SK-N-SH treated with all-trans-retinoic acid at 6 μM for 48 hours (cell line): ENCODE results near the gene KLHL14.

Experiments
- ATAC-seq: fragments of 200-7000 bp; cut with Tn5 transposase; 3 replicates; pipeline ENCODE4 v1.9.1; 2020; ENCODE audit warnings: mild to moderate bottlenecking, moderate library complexity
- ARNTL ChIP-seq: fragments of 450-650 bp; formaldehyde crosslinking; IDR thresholded peaks from 2 replicates; pipeline ENCODE4 v1.5.0; 2020; ENCODE audit warnings: low read depth, mild to moderate bottlenecking, moderate library complexity, borderline replicate concordance
- BACH2 ChIP-seq: fragments of 250-450 bp; sonication (Bioruptor Pico); IDR thresholded peaks from 2 replicates; pipeline ENCODE4 v1.9.0; 2021; ENCODE audit warnings: mild to moderate bottlenecking, borderline replicate concordance
- CREB5 ChIP-seq: fragments of 250-450 bp; sonication (Bioruptor Pico); IDR thresholded peaks from 2 replicates; pipeline ENCODE4 v1.5.1; 2020; ENCODE audit warnings: low read depth, mild to moderate bottlenecking, moderate library complexity
- CSDC2 ChIP-seq: fragments of 250-450 bp; sonication (Bioruptor Pico); IDR thresholded peaks from 2 replicates; pipeline ENCODE4 v1.5.0; 2020; ENCODE audit warnings: mild to moderate bottlenecking, moderate library complexity
- ESRRG ChIP-seq: fragments of 250-450 bp; sonication (Bioruptor Pico); IDR thresholded peaks from 2 replicates; pipeline ENCODE4 v1.6.1; 2021; ENCODE audit warnings: mild to moderate bottlenecking
- GLIS3 ChIP-seq: fragments of 250-450 bp; sonication (Bioruptor Pico); IDR thresholded peaks from 2 replicates; pipeline ENCODE4 v1.5.0; 2020; ENCODE audit warnings: mild to moderate bottlenecking, moderate library complexity
- ISL1 ChIP-seq: fragments of 250-450 bp; sonication (Bioruptor Pico); IDR thresholded peaks from 2 replicates; pipeline ENCODE4 v2.1.2; 2022; ENCODE audit warnings: mild to moderate bottlenecking, moderate library complexity
- OSR1 ChIP-seq: fragments of 250-450 bp; sonication (Bioruptor Pico); IDR thresholded peaks from 2 replicates; pipeline ENCODE4 v1.8.0; 2022; ENCODE audit warnings: moderate library complexity, mild to moderate bottlenecking, inconsistent platforms
- PATZ1 ChIP-seq: fragments of 250-450 bp; sonication (Bioruptor Pico); IDR thresholded peaks from 2 replicates; pipeline ENCODE4 v1.8.0; 2020; ENCODE audit warnings: mild to moderate bottlenecking, moderate library complexity, borderline replicate concordance
- PPARA ChIP-seq: fragments of 250-450 bp; sonication (Bioruptor Pico); IDR thresholded peaks from 2 replicates; pipeline ENCODE4 v1.5.0; 2020; ENCODE audit warnings: mild to moderate bottlenecking, borderline replicate concordance
- RARB ChIP-seq: fragments of 250-450 bp; sonication (Bioruptor Pico); IDR thresholded peaks from 2 replicates; pipeline ENCODE4 v1.8.0; 2021; ENCODE audit warnings: mild to moderate bottlenecking, moderate library complexity
- SNAI2 ChIP-seq: fragments of 250-450 bp; sonication (Bioruptor Pico); IDR thresholded peaks from 2 replicates; pipeline ENCODE4 v1.5.0; 2020; ENCODE audit warnings: mild to moderate bottlenecking, moderate library complexity
- TOX ChIP-seq: fragments of 250-450 bp; sonication (Bioruptor Pico); IDR thresholded peaks from 2 replicates; pipeline ENCODE4 v1.8.0; 2021; ENCODE audit warnings: mild to moderate bottlenecking, moderate library complexity, borderline replicate concordance
- ZC3H10 ChIP-seq: fragments of 250-450 bp; sonication (Bioruptor Pico); IDR thresholded peaks from 2 replicates; pipeline ENCODE4 v1.5.1; 2021; ENCODE audit warnings: mild to moderate bottlenecking, moderate library complexity
- ZFP3 ChIP-seq: fragments of 250-450 bp; sonication (Bioruptor Pico); IDR thresholded peaks from 2 replicates; pipeline ENCODE4 v1.5.0; 2020; ENCODE audit warnings: mild to moderate bottlenecking, moderate library complexity
- ZFP30 ChIP-seq: fragments of 450-650 bp; formaldehyde crosslinking; IDR thresholded peaks from 2 replicates; pipeline ENCODE4 v1.5.0; 2022; ENCODE audit warnings: mild to moderate bottlenecking, moderate library complexity
- ZNF565 ChIP-seq: fragments of 450-650 bp; formaldehyde crosslinking; conservative IDR thresholded peaks from 2 replicates; pipeline ENCODE4 v1.5.0; 2020; ENCODE audit warnings: low read depth, mild to moderate bottlenecking, moderate library complexity
- ZNF8 ChIP-seq: fragments of 450-650 bp; formaldehyde crosslinking; IDR thresholded peaks from 2 replicates; pipeline ENCODE4 v1.5.0; 2020; ENCODE audit warnings: mild to moderate bottlenecking, moderate library complexity
- TF ChIP-seq, protein P1 (sequence below): fragments of 250-450 bp; sonication (Bioruptor Pico); IDR thresholded peaks from 2 replicates; pipeline ENCODE4 v1.5.1; 2021; ENCODE audit warnings: mild to moderate bottlenecking, moderate library complexity
- TF ChIP-seq, protein P2 (sequence below): fragments of 250-450 bp; sonication (Bioruptor Pico); IDR thresholded peaks from 2 replicates; pipeline ENCODE4 v1.8.0; 2021; ENCODE audit warnings: low read depth, mild to moderate bottlenecking, moderate library complexity, borderline replicate concordance

Gene KLHL14

GRCh38 chr18:32730068-32730467 is 42.8 kb downstream of the KLHL14 start (continued):
- TF ChIP-seq, protein P1, sequence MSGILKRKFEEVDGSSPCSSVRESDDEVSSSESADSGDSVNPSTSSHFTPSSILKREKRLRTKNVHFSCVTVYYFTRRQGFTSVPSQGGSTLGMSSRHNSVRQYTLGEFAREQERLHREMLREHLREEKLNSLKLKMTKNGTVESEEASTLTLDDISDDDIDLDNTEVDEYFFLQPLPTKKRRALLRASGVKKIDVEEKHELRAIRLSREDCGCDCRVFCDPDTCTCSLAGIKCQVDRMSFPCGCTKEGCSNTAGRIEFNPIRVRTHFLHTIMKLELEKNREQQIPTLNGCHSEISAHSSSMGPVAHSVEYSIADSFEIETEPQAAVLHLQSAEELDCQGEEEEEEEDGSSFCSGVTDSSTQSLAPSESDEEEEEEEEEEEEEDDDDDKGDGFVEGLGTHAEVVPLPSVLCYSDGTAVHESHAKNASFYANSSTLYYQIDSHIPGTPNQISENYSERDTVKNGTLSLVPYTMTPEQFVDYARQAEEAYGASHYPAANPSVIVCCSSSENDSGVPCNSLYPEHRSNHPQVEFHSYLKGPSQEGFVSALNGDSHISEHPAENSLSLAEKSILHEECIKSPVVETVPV = no peak
- TF ChIP-seq OSR1 = no peak

DNA sequence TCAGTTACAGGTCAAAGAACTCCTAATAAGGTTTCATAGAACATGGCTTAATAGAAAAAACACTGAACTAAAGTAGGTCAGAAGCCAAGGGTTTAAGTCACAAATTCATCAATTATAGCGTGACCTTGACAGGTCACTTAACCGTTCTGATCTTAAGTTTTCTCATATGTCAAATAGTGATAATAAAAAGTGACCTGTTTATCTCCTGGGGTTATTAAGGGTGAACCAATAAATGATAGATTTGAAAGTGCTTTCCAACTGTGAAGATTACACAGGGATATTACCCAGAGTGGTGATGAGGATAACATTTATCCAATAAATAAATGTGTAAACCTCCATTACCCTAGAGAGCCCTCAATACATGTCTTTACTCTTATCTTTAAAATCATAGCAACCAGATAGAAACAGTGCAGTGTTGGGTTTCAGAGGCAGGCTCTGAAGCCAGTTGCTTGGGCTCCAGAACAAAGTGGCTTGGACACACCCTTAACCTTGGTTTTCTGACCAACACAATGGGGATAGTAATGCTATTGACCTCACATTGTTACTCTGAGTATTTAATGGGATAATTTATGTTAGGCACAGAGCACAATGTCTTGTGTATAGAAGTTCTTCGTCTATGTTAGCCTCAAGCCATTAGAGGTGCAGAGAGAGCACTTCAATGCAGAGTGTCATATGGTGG is 48.6 kb downstream of the KLHL14 start:
- TF ChIP-seq TOX (no peak), ZNF8 (CRISPR knock-in tag) (no peak), GLIS3 (no peak), CSDC2 (CRISPR knock-in tag) (no peak), ESRRG (CRISPR knock-in tag) (no peak), ARNTL (CRISPR knock-in tag) (no peak), ZFP30 (CRISPR knock-in tag) (no peak), BACH2 (CRISPR knock-in tag) (no peak)
- TF ChIP-seq, protein P1 = no peak
- TF ChIP-seq, all 23 proteins: peak for 0
- no peak for ATAC-seq

DNA sequence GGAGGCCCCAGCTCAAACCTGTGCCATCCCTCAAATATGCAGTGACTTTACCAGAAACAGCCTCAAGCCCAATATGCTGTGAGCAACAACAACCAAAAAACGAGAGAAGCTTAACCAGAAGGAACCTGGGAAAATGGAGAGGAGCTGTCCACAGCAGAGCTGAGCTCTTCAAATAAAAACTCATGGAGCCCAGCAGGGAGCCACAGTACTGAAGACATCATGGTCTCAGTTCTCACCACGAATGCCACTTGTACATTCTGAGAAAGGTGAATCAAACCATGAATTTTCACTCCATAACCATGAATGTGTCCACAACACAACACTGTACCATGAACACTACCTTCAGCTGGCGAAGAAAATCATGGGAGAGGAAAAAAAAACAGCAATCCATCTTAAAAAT is 50.5 kb downstream of the KLHL14 start:
- no peak for ATAC-seq
- TF ChIP-seq, protein P1 = no peak
- no peak for TF ChIP-seq PPARA (CRISPR knock-in tag)
- TF ChIP-seq, protein P2, sequence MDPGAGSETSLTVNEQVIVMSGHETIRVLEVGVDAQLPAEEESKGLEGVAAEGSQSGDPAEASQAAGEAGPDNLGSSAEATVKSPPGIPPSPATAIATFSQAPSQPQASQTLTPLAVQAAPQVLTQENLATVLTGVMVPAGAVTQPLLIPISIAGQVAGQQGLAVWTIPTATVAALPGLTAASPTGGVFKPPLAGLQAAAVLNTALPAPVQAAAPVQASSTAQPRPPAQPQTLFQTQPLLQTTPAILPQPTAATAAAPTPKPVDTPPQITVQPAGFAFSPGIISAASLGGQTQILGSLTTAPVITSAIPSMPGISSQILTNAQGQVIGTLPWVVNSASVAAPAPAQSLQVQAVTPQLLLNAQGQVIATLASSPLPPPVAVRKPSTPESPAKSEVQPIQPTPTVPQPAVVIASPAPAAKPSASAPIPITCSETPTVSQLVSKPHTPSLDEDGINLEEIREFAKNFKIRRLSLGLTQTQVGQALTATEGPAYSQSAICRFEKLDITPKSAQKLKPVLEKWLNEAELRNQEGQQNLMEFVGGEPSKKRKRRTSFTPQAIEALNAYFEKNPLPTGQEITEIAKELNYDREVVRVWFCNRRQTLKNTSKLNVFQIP (CRISPR knock-in tag) = no peak
- TF ChIP-seq ESRRG (CRISPR knock-in tag) = no peak
- TF ChIP-seq BACH2 (CRISPR knock-in tag) = no peak
- TF ChIP-seq ZNF565 (CRISPR knock-in tag) = no peak
- no peak for TF ChIP-seq GLIS3
- no peak for TF ChIP-seq CREB5 (CRISPR knock-in tag)
- no peak for TF ChIP-seq ZFP30 (CRISPR knock-in tag)
- no peak for TF ChIP-seq CSDC2 (CRISPR knock-in tag)
- no peak for TF ChIP-seq RARB (CRISPR knock-in tag)
- TF ChIP-seq TOX = no peak

- no peak for TF ChIP-seq ISL1 (CRISPR knock-in tag)
- TF ChIP-seq CREB5 (CRISPR knock-in tag) = no peak
- TF ChIP-seq BACH2 (CRISPR knock-in tag) = no peak
- TF ChIP-seq PPARA (CRISPR knock-in tag) = no peak
- TF ChIP-seq PATZ1 = no peak
- TF ChIP-seq ZFP3 (CRISPR knock-in tag) = no peak
- TF ChIP-seq ZC3H10 = no peak
- TF ChIP-seq, protein P1 = no peak
- TF ChIP-seq ZNF8 (CRISPR knock-in tag) = no peak
- TF ChIP-seq ZNF565 (CRISPR knock-in tag) = no peak
- no peak for TF ChIP-seq SNAI2 (CRISPR knock-in tag)
- no peak for TF ChIP-seq OSR1
- no peak for TF ChIP-seq ARNTL (CRISPR knock-in tag)
- ATAC-seq = no peak
Measured at GRCh38 chr18:32717126-32717525, 55.7 kb downstream of the KLHL14 start.
